ENCODE measurements around the gene EXOSC10.
"Not testable (repeated sequence)": the region's sequence is repeated elsewhere in the genome, so short reads cannot be mapped to it uniquely, and the experiment has no call there.

EXOSC10 gene

GRCh38 chr1:11100149-11100493 lies 452 bp upstream of the EXOSC10 start:
- DNase-seq (ENCODE audit: low read depth): no peak
- in situ Hi-C loops (cut with HindIII; ENCODE audit: low sequenced_read_pairs): no loop called here
- TF ChIP-seq, protein P1, sequence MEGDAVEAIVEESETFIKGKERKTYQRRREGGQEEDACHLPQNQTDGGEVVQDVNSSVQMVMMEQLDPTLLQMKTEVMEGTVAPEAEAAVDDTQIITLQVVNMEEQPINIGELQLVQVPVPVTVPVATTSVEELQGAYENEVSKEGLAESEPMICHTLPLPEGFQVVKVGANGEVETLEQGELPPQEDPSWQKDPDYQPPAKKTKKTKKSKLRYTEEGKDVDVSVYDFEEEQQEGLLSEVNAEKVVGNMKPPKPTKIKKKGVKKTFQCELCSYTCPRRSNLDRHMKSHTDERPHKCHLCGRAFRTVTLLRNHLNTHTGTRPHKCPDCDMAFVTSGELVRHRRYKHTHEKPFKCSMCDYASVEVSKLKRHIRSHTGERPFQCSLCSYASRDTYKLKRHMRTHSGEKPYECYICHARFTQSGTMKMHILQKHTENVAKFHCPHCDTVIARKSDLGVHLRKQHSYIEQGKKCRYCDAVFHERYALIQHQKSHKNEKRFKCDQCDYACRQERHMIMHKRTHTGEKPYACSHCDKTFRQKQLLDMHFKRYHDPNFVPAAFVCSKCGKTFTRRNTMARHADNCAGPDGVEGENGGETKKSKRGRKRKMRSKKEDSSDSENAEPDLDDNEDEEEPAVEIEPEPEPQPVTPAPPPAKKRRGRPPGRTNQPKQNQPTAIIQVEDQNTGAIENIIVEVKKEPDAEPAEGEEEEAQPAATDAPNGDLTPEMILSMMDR (IDR thresholded peaks at IDR 0.05; ENCODE audit: low read depth, low read length, missing control alignments): no peak
- peak overlapping the region; percentile 97 for H3K4me3 ChIP-seq (ENCODE audit: low read depth, low read length)

DNA sequence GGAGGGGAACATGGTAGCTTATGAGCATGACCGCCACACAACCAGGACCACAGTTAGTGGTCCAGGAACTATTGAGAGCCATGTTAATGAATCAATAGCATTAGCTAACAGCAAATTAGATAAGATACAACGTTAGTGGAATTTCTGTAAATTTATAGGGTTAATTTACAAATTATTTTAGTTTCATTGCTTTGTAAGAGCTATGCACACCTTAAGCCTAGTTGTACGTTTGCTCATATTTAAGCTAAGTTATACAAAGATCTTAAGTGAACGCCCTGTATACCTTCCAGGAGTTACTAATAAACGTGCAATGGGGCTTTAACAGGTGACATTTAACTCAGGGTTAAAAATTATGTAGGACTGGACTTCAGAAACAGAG lies 749 bp downstream of the EXOSC10 start:
- peak overlapping the region; percentile 97 for H3K4me3 ChIP-seq (ENCODE audit: low read depth, low read length)
- in situ Hi-C loops (cut with HindIII; ENCODE audit: low sequenced_read_pairs): no loop called here
- TF ChIP-seq, protein P1 (IDR thresholded peaks at IDR 0.05; ENCODE audit: low read depth, low read length, missing control alignments): no peak
- DNase-seq (ENCODE audit: low read depth): no peak

DNA sequence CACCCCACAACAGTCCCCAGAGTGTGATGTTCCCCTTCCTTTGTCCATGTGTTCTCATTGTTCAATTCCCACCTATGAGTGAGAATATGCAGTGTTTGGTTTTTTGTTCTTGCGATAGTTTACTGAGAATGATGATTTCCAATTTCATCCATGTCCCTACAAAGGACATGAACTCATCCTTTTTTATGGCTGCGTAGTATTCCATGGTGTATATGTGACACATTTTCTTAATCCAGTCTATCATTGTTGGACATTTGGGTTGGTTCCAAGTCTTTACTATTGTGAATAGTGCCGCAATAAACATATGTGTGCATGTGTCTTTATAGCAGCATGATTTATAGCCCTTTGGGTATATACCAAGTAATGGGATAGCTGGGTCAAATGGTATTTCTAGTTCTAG lies 15.9 kb downstream of the EXOSC10 start:
- DNase-seq (ENCODE audit: low read depth); H3K4me3 ChIP-seq (ENCODE audit: low read depth, low read length); in situ Hi-C loops (cut with HindIII; ENCODE audit: low sequenced_read_pairs): not testable (repeated sequence)

GRCh38 chr1:11080931-11081330 lies 18.7 kb downstream of the EXOSC10 start:
- in situ Hi-C loops (cut with HindIII; ENCODE audit: low sequenced_read_pairs): no loop called here
- no peak for DNase-seq (ENCODE audit: low read depth)
- TF ChIP-seq, protein P1 (IDR thresholded peaks at IDR 0.05; ENCODE audit: low read depth, low read length, missing control alignments): no peak
- no peak overlapping the region for H3K4me3 ChIP-seq (ENCODE audit: low read depth, low read length)

GRCh38 chr1:11078631-11079030 lies 21.0 kb downstream of the EXOSC10 start:
- in situ Hi-C loops (cut with HindIII; ENCODE audit: low sequenced_read_pairs): no loop called here
- DNase-seq (ENCODE audit: low read depth): no peak
- TF ChIP-seq, protein P1 (IDR thresholded peaks at IDR 0.05; ENCODE audit: low read depth, low read length, missing control alignments): no peak
- no peak overlapping the region for H3K4me3 ChIP-seq (ENCODE audit: low read depth, low read length)

GRCh38 chr1:11073398-11073797 lies 26.3 kb downstream of the EXOSC10 start:
- DNase-seq (ENCODE audit: low read depth); in situ Hi-C loops (cut with HindIII; ENCODE audit: low sequenced_read_pairs); H3K4me3 ChIP-seq (ENCODE audit: low read depth, low read length): not testable (repeated sequence)

DNA sequence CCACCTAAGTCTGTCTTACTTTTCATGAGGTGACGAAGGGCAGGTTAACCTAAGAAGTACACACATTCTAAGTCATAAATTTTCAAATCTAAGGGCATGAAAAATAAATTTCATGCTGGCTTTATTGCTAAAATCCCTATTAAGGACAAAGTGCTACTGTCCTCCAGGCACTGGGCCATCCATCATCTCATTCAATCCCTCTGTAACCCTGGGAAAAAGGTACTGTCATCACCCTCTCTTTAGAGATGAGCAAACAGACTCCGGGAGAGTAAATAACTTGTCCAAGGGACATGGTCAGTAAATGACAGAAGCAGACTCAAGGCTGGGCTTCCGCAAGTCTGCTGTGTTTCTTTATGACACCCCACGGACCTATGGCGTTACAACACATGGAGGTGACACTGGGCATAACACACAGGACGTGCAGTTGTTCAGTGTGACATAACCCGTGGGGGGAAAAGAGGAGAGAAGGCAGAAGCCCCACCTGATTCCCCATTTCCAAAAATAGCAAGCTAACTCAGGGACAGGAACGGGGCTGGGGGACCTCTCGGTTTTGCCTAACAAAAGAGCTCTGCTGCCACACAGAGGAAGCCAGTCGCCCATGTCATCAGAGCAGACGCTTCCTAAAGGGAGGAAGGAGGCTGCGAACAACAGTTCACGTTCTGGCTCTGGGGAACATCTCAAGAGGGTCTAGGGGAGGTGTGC lies 27.3 kb downstream of the EXOSC10 start:
- TF ChIP-seq, protein P1 (IDR thresholded peaks at IDR 0.05; ENCODE audit: low read depth, low read length, missing control alignments): no peak
- no peak overlapping the region for H3K4me3 ChIP-seq (ENCODE audit: low read depth, low read length)
- in situ Hi-C loops (cut with HindIII; ENCODE audit: low sequenced_read_pairs): no loop called here
- no peak for DNase-seq (ENCODE audit: low read depth)

All from astrocyte of the cerebellum (primary cell).